NT2/D1 (cell line): ENCODE results near the gene PALM.

Source experiments
- DNase-seq: peaks from one replicate; pipeline ENCODE4 v3.0.0-alpha.2; 2011; ENCODE audit warnings: low read depth, low spot score
- H3K27me3 ChIP-seq: 2 replicates; pipeline ENCODE4 v1.6.0; 2011; ENCODE audit warnings: mild to moderate bottlenecking; ENCODE audit not compliant: insufficient read length, insufficient read depth
- H3K36me3 ChIP-seq: 2 replicates; pipeline ENCODE4 v1.6.1; 2011; ENCODE audit warnings: mild to moderate bottlenecking, low read length, mixed read lengths; ENCODE audit not compliant: insufficient read depth, insufficient read length
- H3K4me1 ChIP-seq: 2 replicates; pipeline ENCODE4 v1.5.1; 2011; ENCODE audit not compliant: insufficient read depth, insufficient read length
- H3K4me3 ChIP-seq: 2 replicates; pipeline ENCODE4 v1.5.1; 2011; ENCODE audit warnings: low read depth; ENCODE audit not compliant: insufficient read length
- H3K9ac ChIP-seq: 2 replicates; pipeline ENCODE4 v1.6.0; 2011; ENCODE audit warnings: low read depth; ENCODE audit not compliant: insufficient read length
- H3K9me3 ChIP-seq: 2 replicates; pipeline ENCODE4 v1.5.1; 2011; ENCODE audit warnings: mild to moderate bottlenecking, low read length; ENCODE audit not compliant: insufficient read depth
- SUZ12 ChIP-seq: IDR thresholded peaks from 2 replicates; pipeline ENCODE4 v1.6.1; 2011; ENCODE audit not compliant: insufficient read length, insufficient read depth; ENCODE audit errors: extremely low read depth
- YY1 ChIP-seq: IDR thresholded peaks from 2 replicates; pipeline ENCODE4 v1.6.1; 2011; ENCODE audit not compliant: insufficient read length, insufficient read depth
- ZNF274 ChIP-seq: IDR thresholded peaks from 2 replicates; pipeline ENCODE4 v1.6.1; 2011; ENCODE audit warnings: mild to moderate bottlenecking, low read depth, low read length

The PALM gene

DNA sequence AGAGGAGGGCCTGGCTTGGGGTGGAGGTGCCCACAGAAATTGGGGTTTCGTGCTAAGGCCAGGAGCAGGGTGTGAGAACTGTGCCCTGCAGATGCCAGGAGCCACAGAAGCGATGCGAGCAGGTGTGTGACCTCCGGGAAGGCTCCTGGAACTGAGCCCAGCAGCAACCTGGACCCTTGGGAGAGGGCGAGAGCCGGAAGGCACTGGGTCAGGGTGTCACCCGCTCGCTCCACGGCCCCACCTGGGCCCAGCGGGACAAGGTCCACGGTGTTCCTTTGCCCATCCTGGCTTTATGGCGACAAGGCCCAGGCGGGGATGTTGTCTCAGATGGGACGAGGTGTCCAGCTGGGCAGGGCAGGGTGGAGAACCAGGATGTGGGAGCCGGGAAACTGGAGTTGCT, 46.3 kb downstream of the PALM start:
- TF ChIP-seq SUZ12: no peak
- Histone ChIP-seq H3K27me3 (no peaks in the 10 kb centered on the region), H3K9ac (peak overlapping the region; percentile 56), H3K4me1 (peaks cover 15% of the 10 kb centered on the region), H3K36me3 (no peaks in the 10 kb centered on the region), H3K9me3 (peaks cover 30% of the 10 kb centered on the region; the same call in 1 of the 2 replicates), H3K4me3 (no peak overlapping the region)
- DNase-seq: no peak

DNA sequence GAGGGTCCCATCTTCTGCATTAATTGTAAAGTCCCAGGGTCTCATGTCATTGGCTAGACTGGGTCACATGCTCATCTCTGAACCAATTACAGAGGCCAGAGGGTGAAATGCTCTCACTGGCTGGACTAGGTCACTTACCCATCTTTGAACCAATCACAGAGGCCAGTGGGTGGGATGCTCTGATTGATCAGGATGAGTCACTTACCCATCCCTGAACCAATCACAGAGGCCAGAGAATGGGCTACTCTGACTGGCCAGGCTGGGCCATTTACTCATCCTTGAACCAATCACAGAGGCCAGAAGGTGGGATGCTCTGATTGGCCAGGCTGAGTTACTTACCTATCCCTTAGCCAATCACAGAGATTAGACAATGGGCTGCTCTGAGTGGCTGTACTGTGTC, 47.5 kb downstream of the PALM start:
- no peaks in the 10 kb centered on the region for H3K27me3 ChIP-seq
- TF ChIP-seq ZNF274: no peak
- no peak for TF ChIP-seq YY1
- no peak for TF ChIP-seq SUZ12

DNA sequence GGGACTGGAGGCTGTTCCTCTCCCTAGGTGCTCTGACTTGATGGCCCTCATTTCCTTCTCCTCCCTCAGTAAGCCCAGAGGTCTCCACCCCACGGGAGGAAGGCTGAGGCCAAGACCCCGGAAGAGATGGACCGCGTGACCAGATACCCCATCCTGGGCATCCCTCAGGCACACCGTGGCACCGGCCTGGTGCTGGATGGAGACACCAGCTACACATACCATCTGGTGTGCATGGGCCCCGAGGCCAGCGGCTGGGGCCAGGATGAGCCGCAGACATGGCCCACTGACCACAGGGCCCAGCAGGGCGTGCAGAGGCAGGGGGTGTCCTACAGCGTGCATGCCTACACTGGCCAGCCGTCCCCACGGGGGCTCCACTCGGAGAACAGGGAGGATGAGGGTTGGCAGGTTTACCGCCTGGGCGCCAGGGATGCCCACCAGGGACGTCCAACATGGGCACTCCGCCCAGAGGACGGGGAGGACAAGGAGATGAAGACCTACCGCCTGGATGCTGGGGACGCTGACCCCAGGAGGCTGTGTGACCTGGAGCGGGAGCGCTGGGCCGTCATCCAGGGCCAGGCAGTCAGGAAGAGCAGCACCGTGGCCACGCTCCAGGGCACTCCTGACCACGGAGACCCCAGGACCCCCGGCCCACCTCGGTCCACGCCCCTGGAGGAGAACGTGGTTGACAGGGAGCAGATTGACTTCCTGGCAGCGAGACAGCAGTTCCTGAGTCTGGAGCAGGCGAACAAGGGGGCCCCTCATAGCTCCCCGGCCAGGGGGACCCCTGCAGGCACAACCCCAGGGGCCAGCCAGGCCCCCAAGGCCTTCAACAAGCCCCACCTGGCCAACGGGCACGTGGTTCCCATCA, 48.3 kb downstream of the PALM start:
- Histone ChIP-seq H3K9ac (no peak overlapping the region), H3K4me3 (no peak overlapping the region), H3K4me1 (peaks cover 6% of the 10 kb centered on the region), H3K36me3 (no peaks in the 10 kb centered on the region), H3K9me3 (peaks cover 30% of the 10 kb centered on the region; the same call in 1 of the 2 replicates), H3K27me3 (no peaks in the 10 kb centered on the region)
- no peak for DNase-seq
- TF ChIP-seq ZNF274 (no peak), YY1 (no peak), SUZ12 (no peak)

More for the DNA sequence above, 47.5 kb downstream of the PALM start:
- H3K4me3 ChIP-seq: no peak overlapping the region
- H3K9me3 ChIP-seq: peaks cover 30% of the 10 kb centered on the region; the same call in 1 of the 2 replicates
- H3K4me1 ChIP-seq: peaks cover 10% of the 10 kb centered on the region
- H3K36me3 ChIP-seq: no peaks in the 10 kb centered on the region
- no peak for DNase-seq
- no peak overlapping the region for H3K9ac ChIP-seq

DNA sequence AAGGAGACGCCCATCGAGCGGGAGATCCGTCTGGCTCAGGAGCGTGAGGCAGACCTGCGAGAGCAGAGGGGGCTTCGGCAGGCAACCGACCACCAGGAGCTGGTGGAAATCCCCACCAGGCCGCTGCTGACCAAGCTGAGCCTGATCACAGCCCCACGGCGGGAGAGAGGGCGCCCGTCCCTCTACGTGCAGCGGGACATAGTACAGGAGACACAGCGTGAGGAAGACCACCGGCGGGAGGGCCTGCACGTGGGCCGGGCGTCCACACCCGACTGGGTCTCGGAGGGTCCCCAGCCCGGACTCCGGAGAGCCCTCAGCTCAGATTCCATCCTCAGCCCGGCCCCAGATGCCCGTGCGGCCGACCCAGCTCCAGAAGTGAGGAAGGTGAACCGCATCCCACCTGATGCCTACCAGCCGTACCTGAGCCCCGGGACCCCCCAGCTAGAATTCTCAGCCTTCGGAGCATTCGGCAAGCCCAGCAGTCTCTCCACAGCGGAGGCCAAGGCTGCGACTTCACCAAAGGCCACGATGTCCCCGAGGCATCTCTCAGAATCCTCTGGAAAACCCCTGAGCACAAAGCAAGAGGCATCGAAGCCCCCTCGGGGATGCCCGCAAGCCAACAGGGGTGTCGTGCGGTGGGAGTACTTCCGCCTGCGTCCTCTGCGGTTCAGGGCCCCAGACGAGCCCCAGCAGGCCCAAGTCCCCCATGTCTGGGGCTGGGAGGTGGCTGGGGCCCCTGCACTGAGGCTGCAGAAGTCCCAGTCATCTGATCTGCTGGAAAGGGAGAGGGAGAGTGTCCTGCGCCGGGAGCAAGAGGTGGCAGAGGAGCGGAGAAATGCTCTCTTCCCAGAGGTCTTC, 49.3 kb downstream of the PALM start:
- H3K9ac ChIP-seq: no peak overlapping the region
- peaks cover 30% of the 10 kb centered on the region; the same call in 1 of the 2 replicates for H3K9me3 ChIP-seq
- no peak for DNase-seq
- H3K4me1 ChIP-seq: peaks cover 1% of the 10 kb centered on the region
- no peaks in the 10 kb centered on the region for H3K27me3 ChIP-seq
- no peak for TF ChIP-seq ZNF274
- no peak for TF ChIP-seq SUZ12
- no peak for TF ChIP-seq YY1
- H3K4me3 ChIP-seq: no peak overlapping the region
- no peaks in the 10 kb centered on the region for H3K36me3 ChIP-seq

DNA sequence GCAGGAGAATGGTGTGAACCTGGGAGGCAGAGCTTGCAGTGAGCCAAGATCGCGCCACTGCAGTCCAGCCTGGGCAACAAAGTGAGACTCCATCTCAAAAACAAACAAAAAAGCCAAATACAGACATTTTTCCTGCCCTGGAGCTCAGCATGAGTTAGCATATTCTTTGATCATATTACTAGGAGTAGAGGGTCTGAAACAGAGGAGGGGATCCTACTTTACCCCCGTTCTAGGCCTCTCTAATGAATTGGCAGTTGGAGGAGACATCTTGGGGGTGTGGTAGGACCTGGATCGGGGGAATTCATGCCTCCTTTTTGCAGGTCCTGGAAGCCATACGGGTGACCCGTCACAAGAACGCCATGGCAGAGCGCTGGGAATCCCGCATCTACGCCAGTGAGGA, 54.4 kb downstream of the PALM start:
- Histone ChIP-seq H3K4me1 (no peaks in the 10 kb centered on the region), H3K9ac (no peak overlapping the region), H3K27me3 (no peaks in the 10 kb centered on the region), H3K36me3 (no peaks in the 10 kb centered on the region), H3K9me3 (peaks cover 10% of the 10 kb centered on the region; the same call in 1 of the 2 replicates), H3K4me3 (no peak overlapping the region)
- TF ChIP-seq YY1: no peak
- TF ChIP-seq ZNF274: no peak
- TF ChIP-seq SUZ12: no peak
- DNase-seq: no peak

DNA sequence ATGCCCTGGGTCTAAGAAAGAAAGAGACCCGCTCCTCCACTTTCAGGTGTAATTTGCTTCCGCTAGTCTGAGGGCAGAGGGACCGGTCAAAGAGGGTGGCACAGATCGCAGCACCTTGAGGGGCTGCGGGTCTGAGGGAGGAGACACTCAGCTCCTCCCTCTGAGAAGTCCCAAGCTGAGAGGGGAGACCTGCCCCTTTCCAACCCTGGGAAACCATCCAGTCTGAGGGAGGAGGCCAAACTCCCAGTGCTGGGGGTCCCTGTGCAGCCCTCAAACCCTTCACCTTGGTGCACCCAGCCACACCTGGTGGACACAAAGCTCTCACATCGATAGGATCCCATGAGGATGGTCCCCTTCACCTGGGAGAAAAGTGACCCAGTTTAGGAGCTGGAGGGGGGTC, 55.1 kb downstream of the PALM start:
- TF ChIP-seq SUZ12 (no peak), ZNF274 (no peak), YY1 (no peak)
- no peak for DNase-seq
- no peaks in the 10 kb centered on the region for H3K27me3 ChIP-seq

DNA sequence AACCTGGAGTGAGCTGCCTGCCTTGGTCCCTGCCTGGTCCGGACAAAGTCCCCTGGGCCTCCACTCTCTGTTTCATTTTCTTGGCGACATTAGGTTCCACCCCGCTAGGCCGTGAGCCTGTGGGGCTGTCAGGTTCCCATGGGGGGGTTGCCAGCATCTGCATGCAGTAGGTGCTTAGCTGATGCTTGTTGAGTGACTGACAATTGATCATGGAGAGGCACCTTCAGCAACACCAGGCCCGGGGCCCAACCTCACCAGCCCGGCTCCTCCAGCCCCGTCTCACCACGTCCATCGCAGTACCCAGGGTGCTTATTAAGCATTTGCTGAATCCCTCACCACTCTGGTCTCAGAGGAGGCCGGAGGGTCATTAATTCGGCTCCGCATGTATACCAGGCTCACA, 55.6 kb downstream of the PALM start:
- Histone ChIP-seq H3K9ac (no peak overlapping the region), H3K4me1 (no peaks in the 10 kb centered on the region), H3K4me3 (no peak overlapping the region), H3K36me3 (no peaks in the 10 kb centered on the region), H3K27me3 (no peaks in the 10 kb centered on the region), H3K9me3 (no peaks in the 10 kb centered on the region; the same call in 1 of the 2 replicates)
- TF ChIP-seq YY1 (no peak), SUZ12 (no peak), ZNF274 (no peak)
- DNase-seq: no peak

More for the DNA sequence above, 55.1 kb downstream of the PALM start:
- H3K36me3 ChIP-seq: no peaks in the 10 kb centered on the region
- peaks cover 3% of the 10 kb centered on the region; the same call in 1 of the 2 replicates for H3K9me3 ChIP-seq
- H3K4me1 ChIP-seq: no peaks in the 10 kb centered on the region
- no peak overlapping the region for H3K4me3 ChIP-seq
- H3K9ac ChIP-seq: no peak overlapping the region
